ENCODE measurements around the gene MAPK6.

DNA sequence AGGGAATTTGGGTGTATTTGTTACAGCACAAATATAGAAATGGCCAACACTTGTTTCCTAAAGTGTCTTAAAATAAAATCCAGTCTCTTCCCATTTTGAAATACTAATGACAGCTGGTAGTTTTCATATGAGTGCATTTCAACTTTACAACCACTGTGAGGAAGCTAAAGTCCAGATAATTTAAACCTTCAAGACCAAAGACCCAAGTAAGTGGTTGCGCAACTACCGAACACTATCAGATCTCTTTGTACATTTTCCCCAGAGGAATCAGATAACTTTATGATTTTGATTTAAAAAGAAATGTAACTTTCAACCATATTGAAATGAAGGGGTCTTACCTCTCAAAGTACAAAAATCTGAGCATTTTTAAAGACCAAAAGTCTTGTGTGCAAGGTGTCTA, 79.3 kb downstream of the MAPK6 start:
- TF ChIP-seq, protein P1, sequence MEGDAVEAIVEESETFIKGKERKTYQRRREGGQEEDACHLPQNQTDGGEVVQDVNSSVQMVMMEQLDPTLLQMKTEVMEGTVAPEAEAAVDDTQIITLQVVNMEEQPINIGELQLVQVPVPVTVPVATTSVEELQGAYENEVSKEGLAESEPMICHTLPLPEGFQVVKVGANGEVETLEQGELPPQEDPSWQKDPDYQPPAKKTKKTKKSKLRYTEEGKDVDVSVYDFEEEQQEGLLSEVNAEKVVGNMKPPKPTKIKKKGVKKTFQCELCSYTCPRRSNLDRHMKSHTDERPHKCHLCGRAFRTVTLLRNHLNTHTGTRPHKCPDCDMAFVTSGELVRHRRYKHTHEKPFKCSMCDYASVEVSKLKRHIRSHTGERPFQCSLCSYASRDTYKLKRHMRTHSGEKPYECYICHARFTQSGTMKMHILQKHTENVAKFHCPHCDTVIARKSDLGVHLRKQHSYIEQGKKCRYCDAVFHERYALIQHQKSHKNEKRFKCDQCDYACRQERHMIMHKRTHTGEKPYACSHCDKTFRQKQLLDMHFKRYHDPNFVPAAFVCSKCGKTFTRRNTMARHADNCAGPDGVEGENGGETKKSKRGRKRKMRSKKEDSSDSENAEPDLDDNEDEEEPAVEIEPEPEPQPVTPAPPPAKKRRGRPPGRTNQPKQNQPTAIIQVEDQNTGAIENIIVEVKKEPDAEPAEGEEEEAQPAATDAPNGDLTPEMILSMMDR (IDR thresholded peaks at IDR 0.05; ENCODE audit: control extremely low read depth in 1 of 3, insufficient read depth in 1 of 3, low read depth in 1 of 3, low read length in 3 of 3), result no peak
- no peak for TF ChIP-seq GTF2F1 (IDR thresholded peaks at IDR 0.05; ENCODE audit: borderline replicate concordance, low read depth, low read length)
- no peak for TF ChIP-seq JUN (IDR thresholded peaks at IDR 0.05; ENCODE audit: low read depth, low read length)
- no peak for TF ChIP-seq SRF (IDR thresholded peaks at IDR 0.05; ENCODE audit: low read depth, low read length)
- TF ChIP-seq SP1 (IDR thresholded peaks at IDR 0.05; ENCODE audit: low read depth, low read length), result no peak
- no peak for TF ChIP-seq POLR2A (IDR thresholded peaks at IDR 0.05; ENCODE audit: control extremely low read depth in 1 of 2, low read depth in 2 of 2, low read length in 2 of 2)
- TF ChIP-seq EGR1 (IDR thresholded peaks at IDR 0.05; ENCODE audit: borderline replicate concordance, low read depth, low read length), result no peak
- TF ChIP-seq SUZ12 (IDR thresholded peaks at IDR 0.05; ENCODE audit: low read length), result no peak
- TF ChIP-seq POLR2AphosphoS5 (IDR thresholded peaks at IDR 0.05; ENCODE audit: low read depth, low read length), result no peak

Measured in H1 (cell line).